ENCODE data around the gene ALB. TPM values are rescaled to one million over a fixed set of nuclear protein-coding genes. Genes with fewer than 3 reads are reported as not detected.

ALB gene
- total RNA-seq, 1 donor from 2014 or later, result 0.09 TPM

GRCh38 chr4:73434311-73434710, 30.2 kb downstream of the ALB start:
- no peaks in the 10 kb centered on the region for H3K36me3 Mint-ChIP-seq
- no peaks in the 10 kb centered on the region for H3K4me1 Mint-ChIP-seq
- no peaks in the 10 kb centered on the region for H3K79me2 ChIP-seq (ENCODE audit: low read depth)
- no peaks in the 10 kb centered on the region for H3K9me3 ChIP-seq (ENCODE audit: low read depth)
- H3K27me3 ChIP-seq, result no peaks in the 10 kb centered on the region
- TF ChIP-seq CTCF (IDR thresholded peaks at IDR 0.05) (peak; percentile 60), EZH2 (IDR thresholded peaks at IDR 0.05) (no peak), EZH2phosphoT487 (IDR thresholded peaks at IDR 0.05) (no peak)
- H2AFZ ChIP-seq (replicated peaks), result peak overlapping the region; percentile 75
- H4K20me1 ChIP-seq (ENCODE audit: low read depth), result no peaks in the 10 kb centered on the region
- H3K36me3 ChIP-seq, result no peaks in the 10 kb centered on the region
- no peaks in the 10 kb centered on the region for H3K9me3 Mint-ChIP-seq
- H3K4me3 ChIP-seq, result no peak overlapping the region
- H3K27me3 Mint-ChIP-seq (ENCODE audit: insufficient read depth, low read depth), result no peaks in the 10 kb centered on the region
- H3K27ac ChIP-seq, result no peak overlapping the region
- H3K4me1 ChIP-seq, result no peaks in the 10 kb centered on the region
- no peaks in the 10 kb centered on the region for H3F3A ChIP-seq (ENCODE audit: low read depth)
- no peak overlapping the region for H3K27ac Mint-ChIP-seq
- DNase-seq (ENCODE audit: low spot score), result peak; percentile 21
- H3K4me2 ChIP-seq, result no peak overlapping the region
- no peak overlapping the region for H3K4me3 Mint-ChIP-seq
- no peak overlapping the region for H3K9ac ChIP-seq

- Mint-ChIP-seq H3K27ac (no peak within 1 kb of the TSS), H3K4me3 (no peak within 1 kb of the TSS)
Observed at GRCh38 chr4:73435984-73436383, 31.9 kb downstream of the ALB start, which contains the start of gene AFP. Gene AFP (plus strand): TSS chr4:73436221. CDS start chr4:73436263, 42 bp downstream.

GRCh38 chr4:73436674-73437557, 32.8 kb downstream of the ALB start:
- Mint-ChIP-seq H3K36me3 (no peaks in the 10 kb centered on the region), H3K4me1 (no peaks in the 10 kb centered on the region), H3K9me3 (no peaks in the 10 kb centered on the region), H3K27ac (no peak overlapping the region), H3K4me3 (no peak overlapping the region), H3K27me3 (ENCODE audit: insufficient read depth, low read depth) (no peaks in the 10 kb centered on the region)
- Histone ChIP-seq H3K4me1 (no peaks in the 10 kb centered on the region), H3K9me3 (ENCODE audit: low read depth) (no peaks in the 10 kb centered on the region), H2AFZ (replicated peaks) (no peak overlapping the region), H3F3A (ENCODE audit: low read depth) (no peaks in the 10 kb centered on the region), H3K4me2 (no peak overlapping the region), H3K36me3 (no peaks in the 10 kb centered on the region), H3K4me3 (no peak overlapping the region), H3K79me2 (ENCODE audit: low read depth) (no peaks in the 10 kb centered on the region), H3K9ac (no peak overlapping the region), H3K27me3 (no peaks in the 10 kb centered on the region), H4K20me1 (ENCODE audit: low read depth) (no peaks in the 10 kb centered on the region), H3K27ac (no peak overlapping the region)
- TF ChIP-seq CTCF (IDR thresholded peaks at IDR 0.05), result no peak
- TF ChIP-seq EZH2phosphoT487 (IDR thresholded peaks at IDR 0.05), result no peak
- TF ChIP-seq EZH2 (IDR thresholded peaks at IDR 0.05), result no peak
- no peak for DNase-seq (ENCODE audit: low spot score)

More at GRCh38 chr4:73435984-73436383, 31.9 kb downstream of the ALB start, which contains the start of gene AFP:
- no peaks in the 10 kb centered on the region for H3K36me3 ChIP-seq
- no peaks in the 10 kb centered on the region for H3K79me2 ChIP-seq (ENCODE audit: low read depth)
- H3K9ac ChIP-seq, result no peak within 1 kb of the TSS
- H3K4me1 ChIP-seq, result no peaks in the 10 kb centered on the region
- H3F3A ChIP-seq (ENCODE audit: low read depth), result no peaks in the 10 kb centered on the region
- no peak within 1 kb of the TSS for H2AFZ ChIP-seq (replicated peaks)
- H3K9me3 Mint-ChIP-seq, result no peaks in the 10 kb centered on the region
- H3K27me3 Mint-ChIP-seq (ENCODE audit: insufficient read depth, low read depth), result no peaks in the 10 kb centered on the region
- no peaks in the 10 kb centered on the region for H3K36me3 Mint-ChIP-seq
- DNase-seq (ENCODE audit: low spot score), result no peak
- no peaks in the 10 kb centered on the region for H3K9me3 ChIP-seq (ENCODE audit: low read depth)
- H3K4me2 ChIP-seq, result no peak within 1 kb of the TSS
- H3K27me3 ChIP-seq, result no peaks in the 10 kb centered on the region
- H3K4me3 ChIP-seq, result no peak within 1 kb of the TSS
- no peak within 1 kb of the TSS for H3K27ac ChIP-seq
- no peaks in the 10 kb centered on the region for H4K20me1 ChIP-seq (ENCODE audit: low read depth)
- no peaks in the 10 kb centered on the region for H3K4me1 Mint-ChIP-seq
- no peak for TF ChIP-seq EZH2phosphoT487 (IDR thresholded peaks at IDR 0.05)
- TF ChIP-seq CTCF (IDR thresholded peaks at IDR 0.05), result no peak
- no peak for TF ChIP-seq EZH2 (IDR thresholded peaks at IDR 0.05)

Measured in neural progenitor cell (in vitro differentiated cells).